Stimulated activated CD8-positive, alpha-beta memory T cell treated with anti-CD3 and anti-CD28 coated beads, Interleukin-12 subunit alpha, Interleukin-12 subunit beta, amount 100 ng/mL, for 24 hours (primary cell): Measurements from ENCODE around the gene RAI1.

Source experiments
- DNase-seq: peaks from one replicate; pipeline ENCODE4 v3.0.0-alpha.2; 2020; ENCODE audit errors: extremely low read depth

The RAI1 gene

GRCh38 chr17:17730250-17730935 lies 49.1 kb downstream of the RAI1 start:
- no peak for DNase-seq

DNA sequence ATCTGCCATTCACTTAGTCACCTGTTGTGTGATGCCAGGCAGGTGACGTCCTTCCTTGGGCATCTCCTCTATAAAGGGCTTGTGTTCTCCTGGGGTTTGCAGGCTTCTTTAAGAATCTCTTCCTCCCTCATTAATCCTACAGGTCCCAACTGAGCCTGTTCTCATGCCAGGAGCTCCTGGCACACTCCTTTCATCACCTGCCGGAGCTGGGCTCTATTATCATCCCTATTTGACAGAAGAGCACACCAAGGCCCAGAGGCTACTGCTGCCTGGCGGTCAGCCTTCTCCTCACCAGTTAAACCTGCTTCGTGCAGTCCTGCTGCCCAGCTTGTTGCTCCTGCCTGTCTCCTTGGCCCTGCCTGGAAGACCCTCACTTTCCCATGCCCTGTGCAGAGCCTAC lies 51.2 kb downstream of the RAI1 start:
- DNase-seq: no peak

GRCh38 chr17:17732892-17733670 lies 51.8 kb downstream of the RAI1 start:
- DNase-seq: no peak

DNA sequence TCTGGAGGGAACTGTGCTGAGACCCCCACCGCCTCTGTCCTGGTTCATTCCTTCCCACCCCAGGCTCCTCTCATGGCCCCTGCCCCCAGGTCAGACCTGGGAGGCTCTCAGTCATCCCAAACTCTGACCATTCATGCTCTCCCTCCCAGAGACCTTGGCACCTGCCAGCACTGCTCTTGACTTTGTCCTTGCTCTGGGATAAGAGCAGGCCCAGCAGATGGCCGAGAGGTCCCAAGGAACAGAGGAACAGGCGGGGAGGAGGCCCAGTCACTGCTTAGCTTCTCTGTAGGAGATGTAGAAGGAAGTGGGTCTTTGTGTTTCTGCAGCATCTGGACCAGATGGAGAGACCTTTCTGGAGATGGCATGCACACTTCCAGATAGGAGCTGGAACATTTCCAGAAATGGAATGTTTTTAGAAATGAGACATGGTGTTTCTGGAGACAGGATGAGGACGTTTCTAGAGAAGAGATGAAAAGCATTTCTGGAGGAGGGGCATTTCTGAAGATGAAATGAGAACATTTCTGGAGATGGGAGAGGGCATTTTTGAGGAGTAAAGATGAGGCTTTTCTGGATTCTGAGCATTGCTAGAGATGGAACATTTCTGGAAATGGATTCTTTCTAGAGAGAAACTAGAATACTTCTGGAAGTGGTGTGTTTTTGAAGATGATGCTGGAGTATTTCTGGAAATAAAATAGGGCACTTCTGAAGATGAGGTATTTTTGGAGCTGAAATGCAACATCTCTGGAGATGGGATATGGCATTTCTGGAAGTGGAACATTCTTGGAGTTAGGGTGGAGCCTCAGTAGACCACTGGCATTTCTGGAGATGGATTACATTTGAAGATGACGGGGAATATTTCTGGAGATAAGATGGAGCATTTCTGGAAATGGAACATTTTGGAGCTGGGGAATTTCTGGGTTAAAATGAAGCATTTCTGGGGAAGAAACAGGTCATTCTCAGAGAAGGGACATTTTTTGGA lies 55.2 kb downstream of the RAI1 start:
- no peak for DNase-seq

GRCh38 chr17:17737961-17738894 lies 57.0 kb downstream of the RAI1 start:
- DNase-seq: no peak

- DNase-seq: no peak
Observed at GRCh38 chr17:17738901-17739300, 57.6 kb downstream of the RAI1 start.

DNA sequence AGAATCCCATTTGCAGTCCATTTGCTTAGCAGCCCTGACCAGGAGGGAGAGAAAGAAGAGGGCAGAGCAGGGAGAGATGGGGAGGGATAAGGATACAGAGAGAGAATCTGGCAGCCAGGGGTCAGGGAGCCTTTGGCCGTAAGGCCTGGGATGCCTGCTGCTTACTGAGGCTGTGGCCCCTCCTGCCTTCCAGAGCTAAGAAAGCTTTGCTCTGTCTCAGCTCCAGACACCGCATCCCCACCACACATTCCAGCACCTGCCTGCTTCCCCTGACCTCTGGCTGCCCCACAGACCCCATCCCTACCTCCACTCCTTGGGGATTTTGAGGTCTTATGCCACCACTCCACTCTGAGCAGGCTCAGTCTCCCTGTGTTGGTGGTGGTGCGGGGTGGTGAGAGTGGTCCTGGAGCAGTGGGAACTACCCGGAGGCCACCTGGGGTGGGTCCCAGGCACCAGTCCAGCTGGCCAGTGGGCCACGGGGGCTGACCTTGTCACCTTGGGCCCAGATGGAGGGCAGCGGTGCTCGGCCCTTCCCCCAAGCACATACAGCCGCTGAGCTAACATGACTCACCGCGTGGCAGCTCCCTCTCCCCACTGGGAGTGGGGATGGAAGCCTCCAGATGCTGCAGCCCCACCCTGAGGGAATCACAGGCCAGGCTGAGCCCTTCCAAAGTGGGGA lies 58.3 kb downstream of the RAI1 start:
- no peak for DNase-seq

- no peak for DNase-seq
Observed at GRCh38 chr17:17740615-17741348, 59.5 kb downstream of the RAI1 start.

DNA sequence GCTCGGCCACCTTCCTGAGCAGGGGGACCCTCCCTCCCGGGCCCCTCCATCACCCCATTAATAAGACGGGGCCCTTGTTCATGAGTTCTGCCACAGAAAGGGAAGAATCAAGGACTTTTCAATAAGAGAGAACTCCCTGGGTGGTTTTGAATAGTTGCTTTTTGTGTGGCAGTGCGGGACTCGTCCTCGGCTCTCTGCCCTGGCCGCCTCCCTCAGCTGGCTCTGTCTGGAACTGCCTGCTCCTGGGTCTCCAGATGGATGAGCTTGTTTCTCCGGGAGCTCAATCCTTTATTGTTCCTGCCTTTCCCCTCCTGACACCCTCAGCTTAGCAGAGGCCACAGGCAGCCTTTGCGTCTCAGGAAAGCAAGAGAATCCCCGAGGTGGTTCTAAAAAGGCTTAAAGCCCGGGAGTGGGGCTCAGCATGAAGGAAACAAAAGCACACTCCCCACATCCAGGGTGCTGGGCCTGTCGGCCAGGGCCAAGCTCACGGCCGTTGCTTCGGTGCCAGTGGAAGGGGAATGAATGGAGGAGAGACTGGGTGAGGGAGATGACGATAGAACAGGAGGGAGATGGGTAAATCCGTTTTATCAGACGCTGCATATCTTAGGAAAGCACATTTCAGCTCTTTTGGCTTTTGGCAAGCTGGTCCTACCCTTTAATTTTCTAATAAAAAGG lies 60.2 kb downstream of the RAI1 start:
- no peak for DNase-seq

DNA sequence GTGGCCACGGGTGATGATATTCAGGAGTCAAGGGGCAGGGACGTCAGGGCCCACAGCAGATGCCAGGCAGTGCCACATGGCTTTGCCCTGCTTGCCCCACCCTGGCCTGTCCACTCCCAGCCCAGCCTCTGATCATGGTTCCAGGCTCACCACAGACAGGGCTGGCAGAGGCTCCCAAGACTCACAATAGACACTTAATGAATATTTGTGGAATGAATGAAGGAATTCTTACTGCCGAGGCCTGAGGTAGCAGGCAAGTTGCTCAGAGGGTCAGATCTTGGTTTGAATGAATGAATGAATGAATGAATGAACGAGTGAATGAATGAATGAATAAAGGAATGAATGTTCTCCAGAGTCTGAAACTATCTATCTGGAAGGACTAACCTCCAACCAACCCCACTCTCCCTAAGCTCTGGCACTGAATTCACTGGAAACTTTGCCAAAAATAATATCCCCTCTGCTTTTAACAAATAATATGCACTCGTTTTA lies 60.9 kb downstream of the RAI1 start:
- DNase-seq: no peak

DNA sequence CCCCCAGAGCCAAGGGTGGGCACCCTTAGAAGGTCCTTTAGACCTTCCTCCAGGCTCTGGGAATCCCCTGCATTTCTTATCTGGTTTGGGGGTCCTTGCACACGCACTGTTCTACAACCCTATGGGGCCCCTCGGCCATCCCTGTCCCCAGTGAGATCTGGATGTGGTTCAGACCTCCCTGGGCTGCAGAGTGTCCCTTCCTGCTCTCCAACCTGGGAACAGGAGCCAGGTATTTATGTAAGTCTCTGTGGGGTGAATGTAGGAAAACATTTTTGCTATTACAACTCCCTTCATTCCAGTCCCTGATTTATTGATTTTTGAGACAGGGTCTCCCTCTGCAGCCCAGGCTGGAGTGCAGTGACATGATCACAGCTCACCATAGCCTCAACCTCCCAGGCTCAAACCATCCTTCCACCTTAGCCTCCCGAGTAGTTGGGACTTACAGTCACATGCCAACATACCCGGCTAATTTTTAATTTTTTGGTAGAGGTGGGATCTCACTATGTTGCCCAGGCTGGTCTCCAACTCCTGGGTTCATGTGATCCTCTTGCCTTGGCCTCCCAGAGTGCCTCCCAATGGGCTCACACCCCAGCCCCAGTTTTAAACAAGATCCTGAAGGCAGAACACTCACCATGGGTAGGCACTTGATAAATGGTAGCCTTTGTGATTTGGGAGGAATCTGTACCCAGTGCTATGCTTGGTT lies 61.6 kb downstream of the RAI1 start:
- no peak for DNase-seq

GRCh38 chr17:17743391-17744112 lies 62.3 kb downstream of the RAI1 start:
- DNase-seq: no peak

DNA sequence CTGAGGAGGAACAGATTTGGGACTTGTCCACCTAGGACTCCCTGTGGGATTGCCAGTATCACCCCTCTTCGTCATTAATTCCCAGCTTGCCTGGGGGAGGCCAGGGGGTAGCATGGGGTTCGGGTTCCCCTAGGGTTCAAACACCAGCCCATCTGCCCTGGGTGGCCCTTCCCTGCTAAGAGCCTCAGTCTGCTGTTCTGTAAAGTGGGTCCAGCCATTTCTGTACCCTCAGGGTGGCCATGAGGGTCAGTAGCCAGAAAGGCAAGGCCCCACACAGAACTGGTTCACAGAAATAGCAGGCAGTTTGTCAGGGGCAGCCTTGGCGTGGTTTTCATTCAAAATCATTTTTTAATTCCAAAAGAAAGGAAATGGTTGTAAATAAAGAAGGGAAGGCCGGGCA lies 62.9 kb downstream of the RAI1 start:
- DNase-seq: no peak

- no peak for DNase-seq
Observed at GRCh38 chr17:17745476-17746455, 64.5 kb downstream of the RAI1 start.

GRCh38 chr17:17748179-17748578 lies 66.9 kb downstream of the RAI1 start:
- no peak for DNase-seq

- no peak for DNase-seq
Observed at GRCh38 chr17:17748604-17749003, 67.3 kb downstream of the RAI1 start.
